HepG2 (cell line): ENCODE measurements around the gene POU3F1.

Experiments used
- FOXM1 ChIP-seq: sonication (generic); formaldehyde crosslinking; IDR thresholded peaks from 2 replicates; pipeline ENCODE4 v1.5.0; 2020; ENCODE audit warnings: missing genetic modification reagents
- KDM5A ChIP-seq: fragments of 200-600 bp; sonication (generic); IDR thresholded peaks from 2 replicates; pipeline ENCODE4 v1.7.0; 2018; ENCODE audit warnings: antibody characterized with exemption, mild to moderate bottlenecking, low read length, borderline replicate concordance
- KLF16 ChIP-seq, 2 experiments: sonication (generic) in 1 of 2; formaldehyde crosslinking in 1 of 2; IDR thresholded peaks; 2 replicates each; pipeline versions ENCODE4 v1.6.1 to v1.8.0; 2016 to 2023; ENCODE audit warnings: missing genetic modification reagents in 2 of 2, missing compliant biosample characterization in 1 of 2
- PHF8 ChIP-seq: sonication (generic); formaldehyde crosslinking; IDR thresholded peaks from 2 replicates; pipeline ENCODE4 v1.5.0; 2020; ENCODE audit warnings: missing genetic modification reagents
- POLR2AphosphoS5 ChIP-seq: IDR thresholded peaks from 2 replicates; pipeline ENCODE4 v1.6.1; 2012; ENCODE audit warnings: low read depth, low read length
- REXO4 ChIP-seq: sonication (generic); formaldehyde crosslinking; IDR thresholded peaks from 2 replicates; pipeline ENCODE4 v1.8.0; 2022; ENCODE audit warnings: missing genetic modification reagents, mild to moderate bottlenecking, borderline replicate concordance
- SP2 ChIP-seq: sonication (generic); formaldehyde crosslinking; IDR thresholded peaks from 2 replicates; pipeline ENCODE4 v1.5.1; 2020; ENCODE audit warnings: mild to moderate bottlenecking, missing genetic modification reagents
- ZNF10 ChIP-seq: sonication (generic); formaldehyde crosslinking; IDR thresholded peaks from 2 replicates; pipeline ENCODE4 v1.4.0; 2020; ENCODE audit warnings: mild to moderate bottlenecking, low read depth, missing genetic modification reagents, borderline replicate concordance
- TF ChIP-seq, protein P1 (sequence below): sonication (generic); formaldehyde crosslinking; IDR thresholded peaks from 2 replicates; pipeline ENCODE4 v1.5.0; 2020; ENCODE audit warnings: mild to moderate bottlenecking, missing genetic modification reagents, moderate library complexity

DNA sequence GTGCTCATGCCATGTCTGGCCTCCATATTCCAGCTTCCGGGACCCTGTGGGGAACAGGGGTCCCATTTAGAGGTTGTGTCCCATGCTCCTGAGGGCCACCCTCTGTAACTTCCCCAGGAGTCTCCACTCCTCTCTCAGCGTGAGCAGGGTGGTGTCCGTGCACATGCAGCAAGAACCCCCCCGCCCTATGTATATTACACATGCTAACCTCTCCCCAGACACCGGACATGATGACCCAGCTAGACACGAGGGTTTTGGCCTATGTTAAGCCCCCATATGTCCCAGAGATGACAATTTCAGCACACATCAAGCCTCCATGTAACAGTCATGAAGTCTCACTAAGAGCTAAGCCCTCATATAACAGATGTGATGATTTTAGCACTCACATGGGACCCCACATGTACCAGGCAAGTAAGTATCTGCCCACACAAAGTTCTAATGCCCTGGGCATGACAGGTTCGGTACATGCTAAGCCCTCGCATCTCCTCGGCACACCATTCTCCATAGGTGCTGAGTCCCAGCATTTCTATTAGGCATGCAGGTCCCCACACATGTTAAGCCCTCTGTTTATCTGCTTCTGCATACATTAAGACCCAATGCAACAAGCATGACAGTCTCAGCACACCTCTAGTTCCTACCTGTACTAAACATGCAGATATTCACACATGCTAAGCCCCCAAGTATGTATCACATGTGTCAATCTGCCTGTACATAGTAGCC, 48.3 kb downstream of the POU3F1 start:
- TF ChIP-seq, protein P1, sequence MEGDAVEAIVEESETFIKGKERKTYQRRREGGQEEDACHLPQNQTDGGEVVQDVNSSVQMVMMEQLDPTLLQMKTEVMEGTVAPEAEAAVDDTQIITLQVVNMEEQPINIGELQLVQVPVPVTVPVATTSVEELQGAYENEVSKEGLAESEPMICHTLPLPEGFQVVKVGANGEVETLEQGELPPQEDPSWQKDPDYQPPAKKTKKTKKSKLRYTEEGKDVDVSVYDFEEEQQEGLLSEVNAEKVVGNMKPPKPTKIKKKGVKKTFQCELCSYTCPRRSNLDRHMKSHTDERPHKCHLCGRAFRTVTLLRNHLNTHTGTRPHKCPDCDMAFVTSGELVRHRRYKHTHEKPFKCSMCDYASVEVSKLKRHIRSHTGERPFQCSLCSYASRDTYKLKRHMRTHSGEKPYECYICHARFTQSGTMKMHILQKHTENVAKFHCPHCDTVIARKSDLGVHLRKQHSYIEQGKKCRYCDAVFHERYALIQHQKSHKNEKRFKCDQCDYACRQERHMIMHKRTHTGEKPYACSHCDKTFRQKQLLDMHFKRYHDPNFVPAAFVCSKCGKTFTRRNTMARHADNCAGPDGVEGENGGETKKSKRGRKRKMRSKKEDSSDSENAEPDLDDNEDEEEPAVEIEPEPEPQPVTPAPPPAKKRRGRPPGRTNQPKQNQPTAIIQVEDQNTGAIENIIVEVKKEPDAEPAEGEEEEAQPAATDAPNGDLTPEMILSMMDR (CRISPR knock-in tag), result no peak
- TF ChIP-seq ZNF10, result no peak
- TF ChIP-seq KLF16 (CRISPR knock-in tag; IDR thresholded peaks at IDR 0.05), result no peak
- no peak for TF ChIP-seq SP2 (CRISPR knock-in tag)
- TF ChIP-seq REXO4, result no peak
- TF ChIP-seq FOXM1, result no peak
- no peak for TF ChIP-seq POLR2AphosphoS5
- no peak for TF ChIP-seq PHF8 (CRISPR knock-in tag)
- no peak for TF ChIP-seq KDM5A
